HG03175 (cell line): ENCODE data around the gene UGGT2.

Experiments used
- ATAC-seq: cut with Tn5 transposase; IDR thresholded peaks from one replicate; pipeline ENCODE4 v1.9.1; 2021; ENCODE audit warnings: mild to moderate bottlenecking, moderate library complexity; ENCODE audit not compliant: unreplicated experiment

Gene UGGT2

GRCh38 chr13:95754069-95754468 is 299.1 kb downstream of the UGGT2 start:
- no peak for ATAC-seq

GRCh38 chr13:95752677-95753076 is 300.5 kb downstream of the UGGT2 start:
- ATAC-seq = no peak
